GM19468 (cell line): ENCODE results near the gene NMBR.
A peak's percentile ranks its signal among the peaks of the same experiment; 100 is the strongest.
"Not testable (repeated sequence)": the region's sequence is repeated elsewhere in the genome, so short reads cannot be mapped to it uniquely, and the experiment has no call there.

Source experiments
- ATAC-seq: cut with Tn5 transposase; IDR thresholded peaks from one replicate; pipeline ENCODE4 v1.9.1; 2021; ENCODE audit warnings: mild to moderate bottlenecking, moderate library complexity, moderate number of reproducible peaks; ENCODE audit not compliant: unreplicated experiment; ENCODE audit errors: extremely low read depth

NMBR gene

GRCh38 chr6:142071981-142072380 is 74.9 kb downstream of the NMBR start:
- ATAC-seq = no peak

GRCh38 chr6:142068416-142068815 is 78.5 kb downstream of the NMBR start:
- no peak for ATAC-seq

- not testable (repeated sequence) for ATAC-seq
These were observed 84.1 kb downstream of the NMBR start for GRCh38 chr6:142062861-142063260.

DNA sequence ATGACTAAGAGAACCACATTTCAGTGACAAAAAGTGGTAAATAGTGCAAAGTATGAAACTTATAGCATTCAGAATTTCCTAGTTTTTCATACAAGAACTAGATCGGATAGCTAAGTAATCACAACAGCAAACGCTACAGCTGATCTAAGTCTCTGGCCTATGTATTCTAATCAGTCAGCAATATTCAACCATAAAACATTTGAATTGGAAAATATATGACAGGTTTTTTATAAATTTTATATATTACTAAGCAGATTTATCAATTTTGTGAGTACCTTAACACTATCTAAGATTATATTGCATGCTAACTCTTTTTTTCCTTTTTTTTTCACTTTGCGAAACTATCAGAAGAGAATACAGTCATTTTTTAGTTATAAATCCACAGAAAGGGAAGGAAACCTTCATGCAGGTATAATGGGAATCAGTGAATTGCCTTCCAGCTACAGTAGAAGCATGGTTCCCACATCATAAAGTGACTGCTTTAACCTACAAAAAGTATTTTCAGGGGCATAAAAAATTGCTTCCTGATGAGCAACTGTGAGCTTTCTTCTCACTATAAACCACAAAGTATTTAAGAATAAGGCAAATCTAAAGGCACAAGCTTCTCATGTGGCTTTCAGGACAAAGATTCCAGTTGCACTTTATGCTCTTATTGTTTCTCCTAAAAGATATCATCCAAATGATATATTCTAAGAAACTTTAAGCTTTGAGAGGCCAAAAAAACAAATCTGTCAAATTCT is 88.2 kb downstream of the NMBR start:
- no peak for ATAC-seq

DNA sequence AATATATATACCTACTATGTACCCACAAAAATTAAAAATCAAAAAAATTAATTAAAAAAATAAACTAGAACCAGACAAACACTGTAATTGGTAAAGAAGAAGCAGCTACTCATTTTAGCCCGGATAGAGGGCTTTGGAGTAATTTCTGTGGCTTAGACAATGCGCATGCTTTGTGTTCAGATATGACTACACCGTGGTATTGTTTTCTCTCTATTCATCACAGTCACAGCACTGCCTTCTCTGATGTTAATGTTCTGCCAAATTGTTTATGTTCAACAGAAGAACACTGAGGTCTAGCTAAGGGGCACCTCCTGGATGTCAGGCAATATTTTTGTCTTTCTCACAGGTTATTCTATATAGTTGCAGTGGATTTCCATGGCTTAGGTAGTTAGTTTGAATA is 91.7 kb downstream of the NMBR start:
- ATAC-seq = peak; percentile 64

DNA sequence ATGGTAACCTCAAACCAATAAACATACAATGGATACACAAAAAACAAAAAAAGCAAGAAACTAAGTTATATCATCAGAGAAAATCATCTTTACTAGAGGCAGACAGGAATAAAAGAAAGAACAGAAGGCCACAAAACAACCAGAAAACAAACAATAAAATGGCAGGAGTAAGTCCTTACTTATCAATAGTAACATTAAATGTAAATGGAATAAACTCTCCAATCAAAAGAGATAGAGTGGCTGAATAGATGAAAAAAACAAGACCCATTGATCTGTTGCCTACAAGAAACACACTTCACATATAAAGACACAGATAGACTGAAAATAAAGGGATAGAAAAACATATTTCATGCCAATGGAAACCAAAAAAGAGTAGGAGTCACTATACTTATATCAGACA is 95.5 kb downstream of the NMBR start:
- no peak for ATAC-seq

- ATAC-seq = no peak
These were observed 98.3 kb downstream of the NMBR start for GRCh38 chr6:142048593-142048980.

DNA sequence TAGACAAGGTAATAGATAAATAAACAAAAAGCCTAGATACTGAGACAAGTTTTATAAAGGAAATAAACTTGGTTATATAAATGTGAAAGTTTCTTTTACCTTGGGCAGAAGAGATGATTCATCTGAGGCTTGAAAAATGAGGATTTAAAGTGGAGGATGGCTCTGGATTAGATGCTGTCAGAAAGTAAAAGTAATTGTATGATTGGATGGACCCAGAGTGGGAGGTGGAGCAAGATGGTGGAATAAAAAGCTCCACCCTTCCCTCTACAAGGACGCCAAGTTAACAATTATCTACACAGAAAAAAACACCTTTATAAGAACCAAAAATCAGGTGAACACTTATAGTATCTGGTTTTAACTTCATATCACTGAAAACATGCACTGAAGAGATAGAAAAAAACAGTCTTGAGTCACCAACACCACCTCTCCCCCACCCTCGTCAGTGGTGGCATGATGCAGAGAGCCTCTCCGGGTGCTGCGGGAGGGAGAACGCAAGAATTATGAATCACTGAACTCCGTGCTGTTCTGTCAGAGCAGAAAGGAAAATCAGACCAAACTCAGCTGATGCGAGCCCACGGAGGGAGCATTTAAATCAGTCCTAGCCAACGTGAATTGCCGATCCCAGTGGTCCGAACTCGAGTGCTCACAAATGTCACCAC is 98.9 kb downstream of the NMBR start:
- ATAC-seq = no peak

GRCh38 chr6:142045380-142046278 is 101.3 kb downstream of the NMBR start:
- no peak for ATAC-seq

- ATAC-seq = no peak
These were observed 111.0 kb downstream of the NMBR start for GRCh38 chr6:142035890-142036289.

DNA sequence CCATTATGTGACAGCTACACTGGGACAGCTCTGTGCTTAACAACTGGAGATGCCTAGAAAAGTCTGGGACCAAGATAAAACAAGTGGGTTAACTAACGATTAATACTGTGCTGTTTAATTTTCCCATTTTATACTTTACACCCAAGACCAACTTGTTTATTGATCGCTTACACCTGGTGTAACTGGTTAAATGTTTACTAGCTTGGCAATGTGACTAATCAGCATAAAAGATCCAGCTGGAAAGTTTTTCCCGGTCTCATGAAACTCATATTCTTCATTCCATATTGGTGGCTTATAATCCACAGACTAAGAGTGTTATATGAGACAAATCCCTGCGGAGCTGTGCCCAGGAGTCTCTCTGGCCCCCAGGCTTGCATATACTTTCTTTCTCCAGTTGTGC is 115.9 kb downstream of the NMBR start:
- ATAC-seq = no peak

- peak; percentile 56 for ATAC-seq
These were observed 116.8 kb downstream of the NMBR start for GRCh38 chr6:142030115-142030619.

DNA sequence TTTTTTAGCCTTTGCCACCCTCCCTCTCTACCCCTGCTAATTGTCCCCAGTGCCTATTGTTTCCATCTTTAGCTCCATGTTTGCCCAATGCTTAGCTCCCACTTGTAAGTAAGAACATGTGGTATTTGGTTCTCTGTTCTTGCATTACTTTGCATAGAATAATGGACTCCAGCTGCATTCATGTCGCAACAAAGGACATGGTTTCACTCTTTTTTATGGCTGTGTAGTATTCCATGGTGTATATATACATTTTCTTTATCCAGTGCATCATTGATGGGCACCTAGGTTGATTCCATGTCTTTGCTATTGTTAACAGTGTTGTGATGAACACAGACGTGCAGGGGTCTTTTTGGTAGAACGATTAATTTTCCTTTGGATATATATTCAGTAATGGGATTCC is 118.4 kb downstream of the NMBR start:
- no peak for ATAC-seq

DNA sequence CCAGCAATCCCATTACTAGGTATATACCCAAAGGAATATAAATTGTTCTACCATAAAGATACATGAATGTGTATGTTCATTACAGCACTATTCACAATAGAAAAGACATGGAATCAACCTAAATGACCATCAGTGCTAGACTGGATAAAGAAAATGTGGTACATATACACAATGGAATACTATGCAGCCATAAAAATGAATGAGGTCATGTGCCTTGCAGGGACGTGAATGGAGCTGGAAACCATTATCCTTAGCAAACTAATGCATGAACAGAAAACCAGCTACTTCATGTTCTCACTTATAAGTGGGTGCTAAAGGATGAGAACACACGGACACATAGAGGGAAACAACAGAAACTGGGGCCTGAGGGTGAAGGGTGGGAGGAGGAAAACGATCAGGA is 119.1 kb downstream of the NMBR start:
- not testable (repeated sequence) for ATAC-seq

GRCh38 chr6:142027074-142027473 is 119.8 kb downstream of the NMBR start:
- no peak for ATAC-seq

- no peak for ATAC-seq
These were observed 120.5 kb downstream of the NMBR start for GRCh38 chr6:142026471-142026870.
